H1 (cell line): ENCODE measurements around the gene EEF1G. TPM values are rescaled to one million over a fixed set of nuclear protein-coding genes. Genes with fewer than 3 reads are reported as not detected.

Experiments
- CTCF ChIA-PET: fragments of 300-600 bp; sonication (Branson Sonifier 250); formaldehyde crosslinking; loops from one replicate; lab custom pipeline; 2021; ENCODE audit not compliant: partially characterized antibody; lab: Charles Lee
- POLR2A ChIA-PET: fragments of 300-600 bp; sonication (Branson Sonifier 250); formaldehyde crosslinking; loops from one replicate; lab custom pipeline; 2021; ENCODE audit warnings: inconsistent platforms; ENCODE audit not compliant: partially characterized antibody; lab: Charles Lee
- DNase-seq, 2 experiments: peaks; one replicate each; pipeline versions ENCODE4 v3.0.0 to v3.0.0-alpha.2; 2010 to 2022; ENCODE audit warnings: low spot score in 2 of 2, low read depth in 1 of 2, mixed read lengths in 1 of 2
- FAIRE-seq: peaks from 2 replicates; lab custom pipeline; 2011; peaks lifted over from hg19 to GRCh38; lab: Jason Lieb, UNC
- H2AFZ ChIP-seq: 2 replicates; pipeline ENCODE4 v1.8.1; 2012; ENCODE audit warnings: low read length, inconsistent platforms
- H2AK5ac ChIP-seq: 2 replicates; pipeline ENCODE4 v1.6.1; 2013; ENCODE audit warnings: low read depth, low read length
- H2BK120ac ChIP-seq: replicated peaks from 2 replicates; pipeline ENCODE3; 2013; ENCODE audit warnings: low read depth, low read length, inconsistent platforms
- H2BK12ac ChIP-seq: 2 replicates; pipeline ENCODE4 v1.6.1; 2013; ENCODE audit warnings: low read depth, low read length
- H2BK15ac ChIP-seq: 2 replicates; pipeline ENCODE4 v1.6.1; 2013; ENCODE audit warnings: low read length
- H2BK20ac ChIP-seq: 2 replicates; pipeline ENCODE4 v1.6.1; 2013; ENCODE audit warnings: low read length
- H2BK5ac ChIP-seq: 2 replicates; pipeline ENCODE4 v1.6.1; 2013; ENCODE audit warnings: low read depth, low read length
- H3K14ac ChIP-seq: 2 replicates; pipeline ENCODE4 v1.6.1; 2013; ENCODE audit warnings: inconsistent platforms; ENCODE audit not compliant: insufficient read length
- H3K18ac ChIP-seq: 2 replicates; pipeline ENCODE4 v1.6.1; 2013; ENCODE audit warnings: low read length; ENCODE audit errors: extremely low read depth
- H3K23ac ChIP-seq: 2 replicates; pipeline ENCODE4 v1.6.1; 2013; ENCODE audit warnings: inconsistent platforms; ENCODE audit not compliant: insufficient read length
- H3K23me2 ChIP-seq: 2 replicates; pipeline ENCODE4 v1.6.1; 2013; ENCODE audit warnings: low read depth, low read length
- H3K27ac ChIP-seq: 2 replicates; pipeline ENCODE4 v1.6.1; 2011; ENCODE audit warnings: low read depth, low read length, inconsistent platforms
- H3K27me3 ChIP-seq, 4 experiments: replicated peaks in 1 of 4; 1 replicate in 1 of 4; 2 replicates in 3 of 4; pipeline versions ENCODE4 v1.6.1 to v1.8.1; 2011 to 2013; ENCODE audit warnings: low read length in 3 of 4, mild to moderate bottlenecking in 3 of 4, inconsistent platforms in 2 of 4, mixed read lengths in 2 of 4, moderate library complexity in 1 of 4; ENCODE audit not compliant: control insufficient read depth in 3 of 4, insufficient read depth in 3 of 4; ENCODE audit errors: extremely low read depth in 1 of 4
- H3K36me3 ChIP-seq, 4 experiments: 2 replicates each; pipeline versions ENCODE4 v1.6.1 to v1.8.1; 2011 to 2013; ENCODE audit warnings: mild to moderate bottlenecking in 4 of 4, low read length in 3 of 4, moderate library complexity in 2 of 4, control low read depth in 1 of 4, inconsistent platforms in 1 of 4; ENCODE audit not compliant: insufficient read depth in 4 of 4, control insufficient read depth in 2 of 4
- H3K4ac ChIP-seq: replicated peaks from 2 replicates; pipeline ENCODE3; 2013; ENCODE audit warnings: low read length, low read depth, mixed read lengths, inconsistent platforms; ENCODE audit not compliant: insufficient read length
- H3K4me1 ChIP-seq, 4 experiments: replicated peaks in 1 of 4; 1 replicate in 1 of 4; 2 replicates in 3 of 4; pipeline versions ENCODE4 v1.6.1 to v1.8.1; 2011 to 2013; ENCODE audit warnings: low read length in 3 of 4, inconsistent platforms in 2 of 4, mixed read lengths in 1 of 4; ENCODE audit not compliant: insufficient read depth in 4 of 4, control insufficient read depth in 3 of 4
- H3K4me2 ChIP-seq, 2 experiments: 2 replicates each; pipeline versions ENCODE4 v1.6.1 to v1.8.1; 2011 to 2013; ENCODE audit warnings: low read depth in 2 of 2, low read length in 2 of 2, control low read depth in 1 of 2, inconsistent platforms in 1 of 2, mild to moderate bottlenecking in 1 of 2; ENCODE audit not compliant: insufficient read depth in 1 of 2
- H3K4me3 ChIP-seq, 4 experiments: fragments of 200-600, 300-600 bp in 1 of 4; sonication (generic), shearing (Covaris generic), sonication (Bioruptor Twin) in 1 of 4; 2 replicates each; pipeline versions ENCODE4 v1.5.1 to v1.8.1; 2011 to 2016; ENCODE audit warnings: low read length in 4 of 4, low read depth in 3 of 4, control low read depth in 2 of 4, inconsistent platforms in 2 of 4, mild to moderate bottlenecking in 2 of 4, mixed read lengths in 1 of 4, moderate library complexity in 1 of 4; ENCODE audit not compliant: insufficient read depth in 2 of 4; ENCODE audit errors: extremely low read depth in 1 of 4
- H3K56ac ChIP-seq: replicated peaks from 2 replicates; pipeline ENCODE3; 2013; ENCODE audit warnings: low read depth, mild to moderate bottlenecking, mixed read lengths, low read length, inconsistent platforms; ENCODE audit not compliant: insufficient read length
- H3K79me1 ChIP-seq: 2 replicates; pipeline ENCODE4 v1.6.1; 2013; ENCODE audit warnings: low read depth, low read length, control low read depth
- H3K79me2 ChIP-seq, 2 experiments: 2 replicates each; pipeline versions ENCODE4 v1.6.1 to v1.8.1; 2012 to 2013; ENCODE audit warnings: low read length in 2 of 2, mild to moderate bottlenecking in 2 of 2, inconsistent platforms in 1 of 2; ENCODE audit not compliant: insufficient read depth in 2 of 2, control insufficient read depth in 1 of 2
- H3K9ac ChIP-seq, 4 experiments: replicated peaks in 1 of 4; 1 replicate in 1 of 4; 2 replicates in 3 of 4; pipeline versions ENCODE4 v1.6.1 to v1.8.1; 2011 to 2013; ENCODE audit warnings: low read depth in 3 of 4, low read length in 3 of 4, control low read depth in 2 of 4, mild to moderate bottlenecking in 2 of 4, moderate library complexity in 2 of 4, inconsistent platforms in 1 of 4; ENCODE audit errors: extremely low read depth in 1 of 4
- H3K9me3 ChIP-seq, 2 experiments: 2 replicates each; pipeline versions ENCODE4 v1.6.1 to v1.8.1; 2012 to 2013; ENCODE audit warnings: mild to moderate bottlenecking in 2 of 2, moderate library complexity in 2 of 2, control low read depth in 1 of 2, inconsistent platforms in 1 of 2, low read depth in 1 of 2, low read length in 1 of 2, mixed read lengths in 1 of 2; ENCODE audit not compliant: insufficient read depth in 2 of 2
- H4K20me1 ChIP-seq, 2 experiments: replicated peaks in 1 of 2; 2 replicates each; pipeline versions ENCODE3 to v1.8.1; 2011 to 2013; ENCODE audit warnings: inconsistent platforms in 2 of 2, low read length in 2 of 2, mild to moderate bottlenecking in 1 of 2; ENCODE audit not compliant: insufficient read depth in 2 of 2, control insufficient read depth in 1 of 2
- H4K5ac ChIP-seq: 2 replicates; pipeline ENCODE4 v1.6.1; 2013; ENCODE audit warnings: low read length, low read depth, mixed read lengths, inconsistent platforms; ENCODE audit not compliant: insufficient read length
- H4K8ac ChIP-seq: 2 replicates; pipeline ENCODE4 v1.8.0; 2013; ENCODE audit warnings: mild to moderate bottlenecking, moderate library complexity, low read length, inconsistent platforms; ENCODE audit not compliant: insufficient read depth; ENCODE audit errors: extremely low read depth
- H4K91ac ChIP-seq: replicated peaks from 2 replicates; pipeline ENCODE3; 2013; ENCODE audit warnings: low read length, mixed read lengths, inconsistent platforms; ENCODE audit not compliant: insufficient read length
- JUN ChIP-seq: IDR thresholded peaks from 2 replicates; pipeline ENCODE4 v1.6.1; 2011; ENCODE audit warnings: low read depth, mild to moderate bottlenecking, improper control_type of control experiment, low read length
- SRF ChIP-seq: IDR thresholded peaks from 2 replicates; pipeline ENCODE4 v1.6.1; 2011; ENCODE audit warnings: mild to moderate bottlenecking, low read depth, low read length, moderate library complexity
- TAF1 ChIP-seq: IDR thresholded peaks from 2 replicates; pipeline ENCODE4 v1.6.1; 2011; ENCODE audit warnings: mild to moderate bottlenecking, low read depth, low read length
- WGBS, 2 experiments: shearing (Covaris generic) in 1 of 2; methylation state at CpG; one replicate each; pipeline versions ENCODE4 v1.1.6 to v1.1.7; 2013 to 2015; ENCODE audit warnings: low lambda C conversion rate in 2 of 2, mixed read lengths in 2 of 2, inconsistent platforms in 1 of 2, low coverage in 1 of 2, missing lambda C conversion rate in 1 of 2; ENCODE audit not compliant: insufficient replicate concordance in 2 of 2, insufficient coverage in 1 of 2, insufficient read length in 1 of 2; ENCODE audit errors: extremely low coverage in 1 of 2, missing lambda C conversion rate in 1 of 2; 5-methylcytosine and 5-hydroxymethylcytosine counted together
- polyA plus RNA-seq, 7 experiments: library from polyadenylated mRNA; depleted of rRNA in 3 of 7; stranded (reverse) in 5 of 7; unstranded in 2 of 7; fragments of >200 nt in 5 of 7; fragments of 200-250 nt in 2 of 7; gene quantifications; 1 replicate in 5 of 7; 2 replicates in 1 of 7; 4 replicates in 1 of 7; pipeline versions ENCODE4 v1.2.1 to v1.2.3, GENCODE V29; 2011 to 2013; ENCODE audit warnings: missing spikeins in 2 of 7, mixed read lengths in 2 of 7
- total RNA-seq: library from RNA; stranded (reverse); fragmentation: NEBNext Ultra II Directional; extraction: Animal tissue kit (Norgen Biotek cat#: 25700); gene quantifications from 2 replicates; pipeline ENCODE4 v1.2.1, GENCODE V29; 2021

The EEF1G gene
- total and polyA plus RNA-seq, 2 of the 8 experiments (the other 6 are each of a cell fraction or from before 2014, with no cell fraction given): 1,627 to 1,996 TPM

DNA sequence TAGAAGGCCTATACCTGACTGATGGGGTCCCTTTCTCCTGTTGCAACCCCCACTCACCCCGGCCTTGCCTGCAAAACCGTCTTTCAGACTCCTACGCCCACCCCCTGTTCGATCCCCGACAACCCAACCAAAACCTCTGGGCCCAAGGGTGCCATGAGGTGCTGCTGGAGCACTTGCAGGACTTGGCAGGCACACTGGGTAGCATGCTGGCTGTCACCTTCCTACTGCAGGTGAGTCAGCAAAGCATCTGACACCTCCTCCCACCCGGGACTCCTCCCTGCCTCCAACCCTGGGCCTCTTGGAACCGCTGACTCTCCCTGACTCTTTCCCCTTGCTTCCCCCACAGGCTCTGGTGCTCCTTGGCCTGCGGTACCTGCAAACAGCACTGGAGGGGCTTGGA lies 40.6 kb upstream of the EEF1G start:
- H3K14ac ChIP-seq: no peak overlapping the region
- no peak for FAIRE-seq
- H3K23me2 ChIP-seq: peaks cover 9% of the 10 kb centered on the region; the same call in 1 of the 2 replicates
- H3K36me3 ChIP-seq: no peaks in the 10 kb centered on the region; a peak in 1 of 8 replicates
- H3K9me3 ChIP-seq: no peaks in the 10 kb centered on the region
- H3K4me3 ChIP-seq: no peak overlapping the region
- peaks cover 0 to 19% (median 12%) of the 10 kb centered on the region in 4 experiments; a peak in 6 of 7 replicates for H3K4me1 ChIP-seq
- H3K9ac ChIP-seq: no peak overlapping the region
- no peak overlapping the region for H3K23ac ChIP-seq
- H3K56ac ChIP-seq: no peak overlapping the region
- TF ChIP-seq JUN: no peak
- TF ChIP-seq SRF: no peak
- TF ChIP-seq TAF1: no peak
- no peak overlapping the region for H2BK120ac ChIP-seq
- 78% methylated on average over 8 of the region's 8 CpGs; no CpG with 5 or more reads in 1 of the 2 experiments for WGBS, 2 experiments
- no peak overlapping the region for H3K27ac ChIP-seq
- no peaks in the 10 kb centered on the region for H4K20me1 ChIP-seq
- no peaks in the 10 kb centered on the region for H3K79me1 ChIP-seq
- ChIA-PET POLR2A (interaction anchor here (1.4 to 15.8 kb wide), 3 partner anchors 12 to 51 kb away, joined by 3 to 235 read pairs (median 36); partner anchors contain the start of genes C11orf98, CSKMT, MTA2 and TUT1), CTCF (interaction anchor here (1.8 kb wide), 1 partner anchor 21 kb away, joined by 10 read pairs; no protein-coding TSS in a partner anchor)
- H4K91ac ChIP-seq: no peak overlapping the region
- DNase-seq: no peak
- H3K79me2 ChIP-seq: no peaks in the 10 kb centered on the region
- H2AFZ ChIP-seq: no peak overlapping the region
- H2BK20ac ChIP-seq: no peak overlapping the region
- H2BK15ac ChIP-seq: no peak overlapping the region
- peaks cover 0 to 3% (median 2%) of the 10 kb centered on the region in 4 experiments; a peak in 1 of 7 replicates for H3K27me3 ChIP-seq
- no peak overlapping the region for H2AK5ac ChIP-seq
- H2BK12ac ChIP-seq: no peak overlapping the region
- no peak overlapping the region for H3K4me2 ChIP-seq
- no peak overlapping the region for H2BK5ac ChIP-seq
- no peak overlapping the region for H3K4ac ChIP-seq
- H3K18ac ChIP-seq: no peak overlapping the region
- peak overlapping the region; percentile 71 for H4K8ac ChIP-seq
- no peak overlapping the region for H4K5ac ChIP-seq
